CD1c-positive myeloid dendritic cell (primary cell): Measurements from ENCODE around the gene CDYL.
A peak's percentile ranks its signal among the peaks of the same experiment; 100 is the strongest.

Source experiments
- DNase-seq: peaks from one replicate; pipeline ENCODE4 v3.0.0-alpha.2; 2016; ENCODE audit errors: extremely low spot score

The CDYL gene

DNA sequence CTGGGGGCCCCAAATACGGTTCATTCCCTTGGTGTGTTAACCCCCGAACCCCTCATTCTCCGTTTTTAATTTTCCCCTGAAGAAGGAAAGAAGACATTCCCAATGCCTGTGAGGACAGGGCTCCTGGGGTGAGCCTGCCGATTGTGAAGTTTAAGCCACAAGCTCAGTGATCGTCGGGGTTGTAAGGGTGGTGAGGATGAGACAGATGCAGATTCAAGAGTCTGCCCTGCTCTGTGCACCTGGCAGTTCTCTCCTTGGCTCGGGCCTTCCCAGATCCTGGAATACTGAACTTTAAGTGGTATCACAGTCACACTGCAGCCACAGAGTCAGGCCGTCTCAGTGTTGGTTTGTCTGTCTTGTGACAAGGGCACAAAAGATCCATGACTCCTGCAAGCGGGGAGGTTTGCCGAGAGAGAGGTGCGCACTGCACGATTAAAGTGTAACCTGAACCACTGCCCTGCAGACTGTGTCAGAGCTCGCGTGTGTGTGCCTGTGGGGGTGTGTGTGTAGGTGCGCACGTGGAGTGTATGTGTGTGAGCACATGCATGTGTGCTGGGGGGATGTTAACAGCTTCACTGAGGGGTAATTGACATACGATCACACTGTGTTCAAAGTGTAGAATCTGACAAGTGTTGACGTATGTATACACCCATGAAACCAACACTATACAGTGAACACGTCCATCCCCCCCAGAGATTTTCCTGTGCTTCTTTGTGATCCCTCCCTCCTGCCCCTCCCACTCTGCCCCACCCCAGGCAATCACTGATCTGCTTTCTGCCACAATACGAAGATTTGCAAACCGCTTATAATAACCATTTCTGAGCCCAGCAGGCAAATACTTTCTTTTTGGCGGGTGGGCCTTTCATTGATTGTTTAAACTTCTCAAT lies 188.7 kb downstream of the CDYL start:
- DNase-seq: no peak

DNA sequence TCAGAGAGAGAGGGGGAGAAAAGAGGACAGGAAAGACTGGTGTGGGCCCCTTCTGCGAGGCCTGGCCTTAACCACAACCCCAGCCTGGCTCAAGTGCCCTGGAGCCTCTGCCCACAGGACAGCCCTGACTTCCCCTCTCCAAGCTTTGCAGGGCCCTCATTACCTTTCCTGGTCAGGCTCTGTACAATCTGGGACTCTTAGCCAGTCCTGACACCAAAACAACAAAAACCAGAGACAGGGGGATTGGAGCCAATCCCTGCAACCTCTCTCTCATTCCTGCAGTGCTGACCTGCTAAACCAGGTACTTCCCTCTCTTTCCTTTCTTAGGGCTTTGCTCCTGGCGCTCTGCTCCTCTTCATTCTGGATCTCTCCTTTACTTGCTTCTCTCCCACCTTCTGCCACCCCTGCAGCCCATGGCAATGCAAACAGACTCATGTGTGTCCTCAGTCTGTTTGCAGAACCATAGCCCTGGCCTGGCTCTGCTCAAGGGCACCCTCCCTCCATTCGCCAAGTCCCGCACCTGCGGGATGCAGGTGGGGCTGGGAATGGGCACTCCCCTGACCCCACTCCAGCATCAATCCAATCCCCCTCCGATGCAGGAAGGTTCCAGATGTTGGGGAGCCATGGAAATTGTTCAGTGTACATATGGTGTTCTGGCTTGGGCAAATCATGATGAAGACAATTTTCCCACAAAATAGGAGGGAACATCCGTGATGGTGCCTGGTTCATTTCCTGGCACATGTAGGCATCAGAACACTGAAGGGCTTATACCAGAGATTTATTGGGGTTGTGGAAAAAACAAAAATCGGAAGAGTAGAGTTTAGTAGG lies 189.6 kb downstream of the CDYL start:
- no peak for DNase-seq

DNA sequence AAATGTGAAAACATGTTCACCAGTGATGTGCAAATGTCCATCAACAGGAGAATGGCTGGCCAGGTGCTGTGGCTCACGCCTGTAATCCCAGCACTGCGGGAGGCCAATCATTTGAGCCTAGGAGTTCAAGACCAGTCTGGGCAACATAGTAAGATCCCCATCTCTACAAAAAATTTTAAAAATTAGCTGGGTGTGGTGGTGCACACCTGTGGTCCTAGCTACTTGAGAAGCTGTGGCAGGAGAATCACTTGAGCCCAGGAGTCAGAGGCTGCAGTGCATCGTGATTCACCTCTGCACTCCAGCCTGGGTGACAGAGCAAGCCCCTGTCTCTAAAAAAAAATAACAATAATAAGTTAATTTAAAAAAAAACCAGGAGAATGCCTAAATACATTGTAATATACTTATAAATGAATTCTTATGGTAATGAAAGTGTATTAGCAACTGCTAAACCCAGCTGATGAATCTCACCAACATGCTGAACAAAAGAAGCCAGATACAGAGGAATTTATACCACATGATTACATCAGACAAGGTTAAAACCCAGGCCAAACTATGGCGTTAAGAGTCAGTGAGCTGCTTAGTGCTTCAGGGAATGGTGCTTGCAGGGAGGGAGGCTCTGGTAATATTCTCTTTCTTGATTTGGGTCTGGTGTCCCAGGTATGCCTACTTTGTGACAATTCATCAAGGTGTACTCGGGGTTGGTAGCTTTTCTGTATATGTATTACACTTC lies 191.3 kb downstream of the CDYL start:
- no peak for DNase-seq

DNA sequence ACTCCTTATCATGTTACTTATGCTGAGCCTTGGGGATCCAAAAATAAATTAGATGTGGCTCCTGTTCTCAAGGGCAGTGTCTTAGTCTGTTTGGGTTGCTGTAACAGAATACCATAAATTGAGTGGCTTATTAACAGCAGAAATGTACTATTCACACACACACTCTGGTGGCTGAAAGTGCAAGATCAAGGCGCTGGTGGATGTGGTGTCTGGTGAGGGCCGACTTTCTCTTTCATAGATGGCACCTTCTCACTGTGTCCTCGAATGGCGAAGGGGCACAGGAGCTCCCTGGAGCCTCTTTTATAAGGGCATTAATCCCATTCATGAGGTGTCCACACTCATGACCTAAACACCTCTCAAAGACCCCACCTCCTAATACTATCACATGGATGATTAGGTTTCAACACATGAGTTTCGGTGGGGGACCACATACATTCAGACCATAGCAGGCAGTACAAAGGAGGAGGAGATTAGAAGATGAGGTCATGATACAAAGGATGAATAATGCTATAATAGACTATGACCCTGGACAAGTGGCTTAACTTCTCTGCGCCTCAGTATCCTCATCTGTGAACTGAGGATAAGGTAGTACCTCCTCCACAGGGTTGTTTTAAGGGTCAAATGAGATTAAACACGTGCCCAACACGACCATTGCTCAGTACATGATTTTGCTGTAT lies 193.5 kb downstream of the CDYL start:
- no peak for DNase-seq

DNA sequence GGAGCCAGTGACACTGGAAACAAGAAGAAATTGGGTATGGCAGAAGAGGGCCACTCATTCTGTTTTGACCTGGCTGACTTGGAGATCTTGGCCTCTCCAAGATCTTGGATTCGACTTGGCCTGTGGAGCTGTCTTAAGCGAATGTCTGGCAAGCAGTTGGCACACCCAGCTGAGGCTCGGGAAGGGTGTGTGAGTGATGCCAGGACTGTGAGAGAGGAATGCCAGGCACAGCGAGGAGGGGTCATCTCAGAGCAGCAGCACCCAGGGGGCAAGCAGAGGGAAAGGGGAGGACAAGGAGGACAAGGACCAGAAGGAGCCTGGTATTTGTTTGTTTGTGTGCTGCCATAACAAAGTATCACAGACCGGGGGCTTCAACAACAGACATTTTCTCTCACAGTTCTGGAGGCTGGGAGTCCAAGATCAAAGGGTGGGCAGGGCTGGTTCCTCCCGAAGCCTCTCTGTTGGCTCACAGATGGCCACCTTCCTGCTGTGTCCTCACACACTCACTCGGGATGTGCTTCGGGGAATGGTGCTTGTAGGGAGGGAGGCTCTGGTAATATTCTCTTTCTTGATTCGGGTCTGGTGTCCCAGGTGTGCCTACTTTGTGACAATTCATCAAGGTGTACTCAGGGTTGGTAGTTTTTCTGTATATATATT lies 194.7 kb downstream of the CDYL start:
- no peak for DNase-seq

DNA sequence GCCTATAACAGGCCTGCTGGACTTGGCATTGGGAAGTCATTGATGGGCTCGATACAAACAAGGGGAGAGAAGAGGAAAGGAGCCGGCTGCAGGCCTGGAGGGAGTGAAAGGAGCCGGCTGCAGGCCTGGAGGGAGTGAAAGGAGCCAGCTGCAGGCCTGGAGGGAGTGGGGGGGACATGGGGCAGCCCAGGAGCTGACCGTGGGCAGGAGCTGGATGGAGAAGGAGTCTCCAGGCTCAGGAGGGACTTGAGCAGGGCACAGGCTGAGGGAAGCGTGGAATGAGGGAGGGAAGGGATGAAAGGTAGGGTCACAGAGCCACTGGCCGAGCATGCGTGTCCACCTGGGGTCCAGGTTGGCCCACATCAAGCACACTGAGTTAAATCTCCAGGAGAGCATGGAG lies 195.6 kb downstream of the CDYL start:
- no peak for DNase-seq

DNA sequence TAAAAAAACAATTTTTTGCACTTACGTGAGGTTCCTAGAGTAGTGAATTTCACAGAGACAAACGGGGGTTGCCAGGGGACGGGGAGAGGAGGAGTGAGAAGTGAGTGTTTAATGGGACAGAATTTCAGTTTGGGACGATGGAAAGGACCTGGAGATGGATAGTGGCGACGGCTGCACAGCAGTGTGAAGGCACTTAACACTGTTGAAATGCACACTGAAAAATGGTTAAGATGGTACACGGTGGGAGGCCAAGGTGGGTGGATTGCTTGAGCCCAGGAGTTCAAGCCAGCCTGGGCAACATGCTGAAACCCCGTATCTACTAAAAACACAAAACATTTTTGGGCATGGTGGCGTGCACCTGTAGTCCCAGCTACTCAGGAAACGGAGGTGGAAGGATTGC lies 196.2 kb downstream of the CDYL start:
- DNase-seq: no peak

DNA sequence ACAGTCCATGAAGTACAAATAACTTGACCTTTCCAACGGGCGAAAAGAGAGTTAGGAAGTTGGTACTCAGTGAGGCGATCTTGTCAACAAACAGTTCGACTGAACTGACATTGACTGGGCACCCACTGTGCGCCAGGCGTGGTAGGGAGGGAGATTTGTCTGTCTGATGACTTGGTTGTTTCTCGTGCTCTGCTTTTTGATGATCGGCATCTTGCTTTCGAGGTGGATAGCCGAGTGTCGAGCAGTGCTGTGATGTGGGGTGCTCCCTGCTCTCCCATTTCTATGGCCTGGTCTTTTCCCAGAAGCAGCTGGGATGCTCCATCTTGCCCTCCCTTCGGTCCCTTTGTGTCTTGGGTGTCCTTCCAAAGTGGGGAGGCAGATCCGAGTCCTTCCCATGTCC lies 197.2 kb downstream of the CDYL start:
- DNase-seq: no peak

DNA sequence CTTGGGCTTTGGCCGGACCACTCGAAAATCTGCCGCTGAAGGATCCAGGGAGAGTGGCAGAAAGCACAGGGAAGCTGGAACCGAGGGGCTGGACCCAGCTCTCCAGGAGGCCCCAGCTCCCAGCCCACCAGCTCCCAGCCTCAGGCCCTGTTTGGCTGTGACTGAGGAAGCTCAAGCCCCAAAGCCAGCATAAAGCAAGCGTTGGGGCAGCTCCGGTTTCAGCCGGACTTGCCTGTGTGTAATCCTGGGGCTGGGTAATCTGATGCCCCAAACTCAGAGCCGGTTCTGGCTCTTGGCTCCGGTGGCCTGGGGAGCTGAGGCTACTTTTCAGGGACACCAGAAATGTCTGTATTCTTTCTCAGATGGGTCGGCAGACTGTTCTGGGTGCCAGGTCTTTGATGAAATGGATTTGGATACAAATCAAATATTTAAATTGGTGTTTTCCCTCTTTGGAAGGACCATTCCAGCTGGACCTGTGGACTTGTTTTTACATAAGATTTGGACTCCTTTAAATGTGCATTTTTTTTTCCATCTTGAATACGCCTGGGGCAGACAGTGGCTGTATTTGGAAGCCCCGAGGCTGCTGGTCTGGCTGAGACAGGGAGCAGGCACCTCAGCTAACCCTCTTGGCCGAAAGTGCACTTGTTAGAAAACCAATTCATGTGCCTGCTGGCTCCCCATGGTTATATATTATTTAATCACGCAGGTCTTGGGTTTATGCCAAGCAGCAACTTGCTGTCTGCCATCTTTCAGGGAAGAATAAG lies 198.0 kb downstream of the CDYL start:
- no peak for DNase-seq

DNA sequence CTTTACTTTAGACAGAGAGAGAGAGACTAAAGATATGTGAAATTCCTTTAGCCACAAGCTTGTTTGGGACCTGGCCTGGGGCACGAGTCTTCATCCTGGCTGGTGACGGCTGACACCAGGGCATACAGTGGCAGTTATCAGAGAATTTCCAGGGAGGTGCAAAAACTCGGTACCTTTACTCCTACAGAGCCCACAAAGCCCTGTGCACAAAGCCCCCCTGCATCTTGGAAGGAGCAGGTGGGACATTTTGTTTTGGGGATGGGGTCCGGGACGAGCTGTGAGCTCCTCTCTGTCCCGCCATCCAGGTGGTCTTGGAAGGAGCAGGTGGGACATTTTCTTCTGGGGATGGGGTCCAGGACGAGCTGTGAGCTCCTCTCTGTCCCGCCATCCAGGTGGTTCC lies 198.8 kb downstream of the CDYL start:
- no peak for DNase-seq

DNA sequence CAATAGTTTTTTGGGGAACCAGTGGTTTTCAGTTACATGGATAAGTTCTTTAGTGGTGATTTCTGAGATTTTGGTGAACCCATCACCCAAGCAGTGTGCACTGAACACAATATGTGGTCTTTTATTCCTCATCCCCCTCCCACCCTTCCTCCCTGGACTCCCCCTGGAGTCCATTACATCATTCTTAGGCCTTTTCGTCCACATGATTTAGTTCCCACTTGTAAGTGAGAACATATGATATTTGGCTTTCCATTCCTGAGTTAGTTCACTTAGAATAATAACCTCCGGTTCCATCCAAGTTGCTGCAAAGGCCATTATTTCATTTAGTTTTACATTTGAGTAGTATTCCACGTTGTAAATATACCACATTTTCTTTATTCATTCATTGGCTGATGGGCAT lies 199.3 kb downstream of the CDYL start:
- DNase-seq: no peak

DNA sequence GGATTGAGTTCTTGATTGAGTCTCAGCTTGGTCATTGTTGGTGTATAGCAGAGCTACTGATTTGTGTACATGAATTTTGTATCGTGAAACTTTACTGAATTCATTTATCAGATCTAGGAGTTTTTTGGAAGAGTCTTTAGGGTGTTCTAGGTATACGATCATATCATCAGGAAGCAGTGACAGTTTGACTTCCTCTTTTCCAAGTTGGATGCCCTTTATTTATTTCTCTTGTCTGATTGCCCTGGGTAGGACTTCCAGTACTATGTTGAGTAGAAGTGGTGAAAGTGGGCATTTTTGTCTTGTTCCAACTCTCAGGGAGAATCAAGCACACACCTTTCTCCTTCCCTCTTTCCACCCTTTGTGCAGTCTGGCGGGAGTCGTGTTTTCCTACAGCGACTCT lies 201.3 kb downstream of the CDYL start:
- DNase-seq: no peak

DNA sequence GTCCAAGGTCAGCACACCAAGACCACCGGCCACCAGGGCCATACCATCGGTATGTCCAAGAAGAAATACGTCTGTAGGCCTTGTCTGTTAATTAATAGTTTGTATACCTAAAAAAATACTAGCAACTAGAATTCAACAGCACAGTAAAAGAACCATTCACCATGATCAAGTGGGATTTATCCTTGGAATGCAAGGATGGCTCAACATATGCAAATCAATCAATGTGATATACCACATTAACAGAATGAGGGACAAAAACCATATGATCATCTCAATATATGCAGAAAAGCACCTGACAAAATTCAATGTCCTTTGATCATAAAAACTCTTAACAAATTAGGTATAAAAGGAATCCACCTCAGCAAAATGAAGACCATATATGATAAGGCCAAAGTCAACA lies 203.2 kb downstream of the CDYL start:
- DNase-seq: no peak

DNA sequence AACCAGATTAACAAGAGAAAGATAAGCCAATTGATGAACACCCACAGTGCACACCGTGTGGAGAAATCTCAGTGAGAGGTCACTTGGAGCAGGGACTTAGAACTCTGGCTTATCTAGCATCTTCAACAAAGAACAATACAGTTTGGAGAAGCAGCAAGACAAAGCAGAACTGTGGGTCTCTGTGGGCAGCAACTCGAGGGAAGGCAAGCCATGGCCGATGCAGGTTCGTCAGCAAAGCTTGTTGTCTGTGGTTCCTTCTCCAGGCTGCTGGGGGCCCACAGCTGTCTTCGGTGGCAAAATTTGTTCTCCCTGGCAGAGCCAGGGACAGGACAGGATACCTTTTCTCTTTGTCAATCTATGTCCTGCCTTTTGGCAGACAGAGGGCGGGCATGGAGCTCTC lies 205.6 kb downstream of the CDYL start:
- peak; percentile 26 for DNase-seq

DNA sequence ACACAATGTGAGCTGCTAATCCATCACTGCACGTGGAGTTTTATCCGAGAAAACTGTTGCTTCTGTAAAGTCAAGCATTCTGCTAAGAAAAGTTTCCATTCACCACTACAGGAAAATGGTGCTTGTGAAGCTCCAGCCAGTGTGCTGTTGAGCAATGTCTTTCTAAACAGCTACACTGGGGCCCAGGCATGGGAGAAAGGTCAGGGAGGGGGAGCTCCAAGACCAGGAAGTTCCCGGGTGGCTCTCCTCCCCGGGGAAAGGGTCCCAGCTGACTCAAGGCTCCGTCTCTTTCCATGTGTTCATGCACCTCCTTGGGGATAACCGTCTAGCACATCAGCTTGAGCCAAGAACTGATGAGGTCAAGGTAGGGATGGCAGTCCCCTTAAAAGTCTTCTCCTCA lies 207.1 kb downstream of the CDYL start:
- no peak for DNase-seq

DNA sequence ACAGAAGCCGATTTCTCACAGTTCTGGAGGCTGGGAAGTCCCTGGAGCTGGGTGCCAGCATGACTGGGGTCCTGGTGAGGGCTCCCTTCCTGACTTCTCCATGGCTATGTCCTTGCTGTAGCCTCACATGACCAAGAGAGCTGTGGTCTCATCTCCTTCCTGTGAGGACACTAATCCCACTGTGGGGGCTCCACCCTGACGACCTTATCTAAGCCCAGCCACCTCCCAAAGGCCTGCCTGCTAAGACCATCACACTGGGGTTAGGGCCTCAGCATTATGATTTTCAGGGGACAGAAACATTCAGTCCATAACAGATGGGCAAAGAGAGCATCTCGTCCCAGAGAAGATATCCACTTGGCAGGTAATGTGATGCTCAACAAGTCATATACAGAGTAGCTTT lies 210.8 kb downstream of the CDYL start:
- DNase-seq: no peak

DNA sequence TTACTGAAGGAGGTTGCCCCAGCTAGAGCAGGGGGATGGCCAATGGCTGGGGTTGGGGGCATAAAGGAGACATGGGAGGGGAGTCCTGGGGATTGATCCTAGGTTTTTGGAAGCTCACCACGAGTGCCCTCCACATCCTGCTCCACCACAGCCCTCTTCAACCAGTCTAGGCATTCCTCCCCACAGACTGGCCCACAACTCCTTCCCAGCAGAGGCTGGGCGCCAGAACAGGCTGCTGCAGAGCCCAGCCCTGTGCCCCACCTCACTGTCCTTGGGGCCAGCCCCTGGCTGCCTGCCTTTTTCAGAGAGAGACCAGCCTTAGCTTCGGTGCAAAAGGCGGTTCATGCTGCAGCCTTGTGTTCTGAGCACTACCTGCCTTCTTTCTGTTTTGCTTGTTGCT lies 211.2 kb downstream of the CDYL start:
- no peak for DNase-seq

DNA sequence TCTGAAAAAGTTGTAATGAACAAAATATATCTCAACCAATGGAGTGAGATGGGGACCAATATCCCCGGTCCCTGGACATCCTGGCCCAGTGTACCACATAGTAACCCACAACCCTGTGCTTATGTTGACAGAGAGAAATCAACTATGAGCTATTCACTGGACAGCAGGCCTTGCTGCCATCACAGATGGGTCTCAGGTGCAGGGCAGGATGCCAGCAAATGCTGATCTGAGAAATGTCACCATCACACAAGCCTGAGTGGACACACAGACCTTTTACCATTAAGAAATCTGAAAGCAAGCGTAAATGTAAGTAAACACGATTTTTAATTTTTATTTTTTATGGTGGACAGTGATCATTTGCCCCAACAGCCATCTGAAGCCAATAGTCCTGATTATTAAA lies 218.5 kb downstream of the CDYL start:
- no peak for DNase-seq

DNA sequence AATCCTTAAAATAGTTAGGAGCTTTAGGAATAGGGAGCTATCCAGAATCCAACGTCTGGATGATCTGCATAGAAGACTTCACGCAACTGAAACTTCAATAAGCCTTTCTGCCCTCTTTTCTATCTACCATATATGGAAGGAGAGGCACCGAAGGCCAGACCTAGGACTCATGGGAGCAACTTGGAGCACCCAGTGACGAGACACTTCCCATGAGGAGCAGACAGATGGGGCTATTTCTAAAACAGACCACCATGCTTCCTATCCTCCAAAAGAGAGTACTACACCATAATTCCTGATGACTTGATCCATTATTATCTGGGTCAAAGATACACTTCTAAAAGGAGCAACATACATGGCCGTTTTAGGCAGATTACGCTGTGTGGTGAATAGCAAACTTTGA lies 221.7 kb downstream of the CDYL start:
- no peak for DNase-seq

DNA sequence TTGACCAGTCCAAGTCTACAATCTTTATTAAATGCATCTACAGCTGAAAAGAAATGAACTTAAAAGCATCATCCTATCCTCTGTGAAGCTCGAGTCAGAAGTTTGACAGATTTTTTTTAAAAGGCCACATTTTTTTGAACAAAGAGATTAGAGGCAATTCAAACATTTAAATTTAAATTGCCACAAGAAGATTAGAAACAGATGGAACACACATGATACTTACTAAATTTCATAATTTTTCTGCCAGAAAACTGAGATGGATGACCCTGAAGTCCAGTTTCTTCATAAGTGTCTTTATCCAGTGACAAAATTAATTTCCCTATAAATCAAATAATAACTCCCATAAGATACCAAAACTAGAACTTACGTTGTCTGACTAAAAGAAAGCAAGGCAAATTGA lies 223.4 kb downstream of the CDYL start:
- DNase-seq: no peak
